H1 (cell line): ENCODE data around the gene SH3BP2. TPM values are rescaled to one million over a fixed set of nuclear protein-coding genes. Genes with fewer than 3 reads are reported as not detected.

Source experiments
- CTCF ChIA-PET: fragments of 300-600 bp; sonication (Branson Sonifier 250); formaldehyde crosslinking; loops from one replicate; lab custom pipeline; 2021; ENCODE audit not compliant: partially characterized antibody; lab: Charles Lee
- POLR2A ChIA-PET: fragments of 300-600 bp; sonication (Branson Sonifier 250); formaldehyde crosslinking; loops from one replicate; lab custom pipeline; 2021; ENCODE audit warnings: inconsistent platforms; ENCODE audit not compliant: partially characterized antibody; lab: Charles Lee
- DNase-seq, 2 experiments: peaks; one replicate each; pipeline versions ENCODE4 v3.0.0 to v3.0.0-alpha.2; 2010 to 2022; ENCODE audit warnings: low spot score in 2 of 2, low read depth in 1 of 2, mixed read lengths in 1 of 2
- FAIRE-seq: peaks from 2 replicates; lab custom pipeline; 2011; peaks lifted over from hg19 to GRCh38; lab: Jason Lieb, UNC
- H2AFZ ChIP-seq: 2 replicates; pipeline ENCODE4 v1.8.1; 2012; ENCODE audit warnings: low read length, inconsistent platforms
- H2AK5ac ChIP-seq: 2 replicates; pipeline ENCODE4 v1.6.1; 2013; ENCODE audit warnings: low read depth, low read length
- H2BK120ac ChIP-seq: replicated peaks from 2 replicates; pipeline ENCODE3; 2013; ENCODE audit warnings: low read depth, low read length, inconsistent platforms
- H2BK12ac ChIP-seq: 2 replicates; pipeline ENCODE4 v1.6.1; 2013; ENCODE audit warnings: low read depth, low read length
- H2BK15ac ChIP-seq: 2 replicates; pipeline ENCODE4 v1.6.1; 2013; ENCODE audit warnings: low read length
- H2BK20ac ChIP-seq: 2 replicates; pipeline ENCODE4 v1.6.1; 2013; ENCODE audit warnings: low read length
- H2BK5ac ChIP-seq: 2 replicates; pipeline ENCODE4 v1.6.1; 2013; ENCODE audit warnings: low read depth, low read length
- H3K14ac ChIP-seq: 2 replicates; pipeline ENCODE4 v1.6.1; 2013; ENCODE audit warnings: inconsistent platforms; ENCODE audit not compliant: insufficient read length
- H3K18ac ChIP-seq: 2 replicates; pipeline ENCODE4 v1.6.1; 2013; ENCODE audit warnings: low read length; ENCODE audit errors: extremely low read depth
- H3K23ac ChIP-seq: 2 replicates; pipeline ENCODE4 v1.6.1; 2013; ENCODE audit warnings: inconsistent platforms; ENCODE audit not compliant: insufficient read length
- H3K23me2 ChIP-seq: 2 replicates; pipeline ENCODE4 v1.6.1; 2013; ENCODE audit warnings: low read depth, low read length
- H3K27ac ChIP-seq: 2 replicates; pipeline ENCODE4 v1.6.1; 2011; ENCODE audit warnings: low read depth, low read length, inconsistent platforms
- H3K27me3 ChIP-seq, 4 experiments: replicated peaks in 1 of 4; 1 replicate in 1 of 4; 2 replicates in 3 of 4; pipeline versions ENCODE4 v1.6.1 to v1.8.1; 2011 to 2013; ENCODE audit warnings: low read length in 3 of 4, mild to moderate bottlenecking in 3 of 4, inconsistent platforms in 2 of 4, mixed read lengths in 2 of 4, moderate library complexity in 1 of 4; ENCODE audit not compliant: control insufficient read depth in 3 of 4, insufficient read depth in 3 of 4; ENCODE audit errors: extremely low read depth in 1 of 4
- H3K36me3 ChIP-seq, 4 experiments: 2 replicates each; pipeline versions ENCODE4 v1.6.1 to v1.8.1; 2011 to 2013; ENCODE audit warnings: mild to moderate bottlenecking in 4 of 4, low read length in 3 of 4, moderate library complexity in 2 of 4, control low read depth in 1 of 4, inconsistent platforms in 1 of 4; ENCODE audit not compliant: insufficient read depth in 4 of 4, control insufficient read depth in 2 of 4
- H3K4ac ChIP-seq: replicated peaks from 2 replicates; pipeline ENCODE3; 2013; ENCODE audit warnings: low read length, low read depth, mixed read lengths, inconsistent platforms; ENCODE audit not compliant: insufficient read length
- H3K4me1 ChIP-seq, 4 experiments: replicated peaks in 1 of 4; 1 replicate in 1 of 4; 2 replicates in 3 of 4; pipeline versions ENCODE4 v1.6.1 to v1.8.1; 2011 to 2013; ENCODE audit warnings: low read length in 3 of 4, inconsistent platforms in 2 of 4, mixed read lengths in 1 of 4; ENCODE audit not compliant: insufficient read depth in 4 of 4, control insufficient read depth in 3 of 4
- H3K4me2 ChIP-seq, 2 experiments: 2 replicates each; pipeline versions ENCODE4 v1.6.1 to v1.8.1; 2011 to 2013; ENCODE audit warnings: low read depth in 2 of 2, low read length in 2 of 2, control low read depth in 1 of 2, inconsistent platforms in 1 of 2, mild to moderate bottlenecking in 1 of 2; ENCODE audit not compliant: insufficient read depth in 1 of 2
- H3K4me3 ChIP-seq, 4 experiments: fragments of 200-600, 300-600 bp in 1 of 4; sonication (generic), shearing (Covaris generic), sonication (Bioruptor Twin) in 1 of 4; 2 replicates each; pipeline versions ENCODE4 v1.5.1 to v1.8.1; 2011 to 2016; ENCODE audit warnings: low read length in 4 of 4, low read depth in 3 of 4, control low read depth in 2 of 4, inconsistent platforms in 2 of 4, mild to moderate bottlenecking in 2 of 4, mixed read lengths in 1 of 4, moderate library complexity in 1 of 4; ENCODE audit not compliant: insufficient read depth in 2 of 4; ENCODE audit errors: extremely low read depth in 1 of 4
- H3K56ac ChIP-seq: replicated peaks from 2 replicates; pipeline ENCODE3; 2013; ENCODE audit warnings: low read depth, mild to moderate bottlenecking, mixed read lengths, low read length, inconsistent platforms; ENCODE audit not compliant: insufficient read length
- H3K79me1 ChIP-seq: 2 replicates; pipeline ENCODE4 v1.6.1; 2013; ENCODE audit warnings: low read depth, low read length, control low read depth
- H3K79me2 ChIP-seq, 2 experiments: 2 replicates each; pipeline versions ENCODE4 v1.6.1 to v1.8.1; 2012 to 2013; ENCODE audit warnings: low read length in 2 of 2, mild to moderate bottlenecking in 2 of 2, inconsistent platforms in 1 of 2; ENCODE audit not compliant: insufficient read depth in 2 of 2, control insufficient read depth in 1 of 2
- H3K9ac ChIP-seq, 4 experiments: replicated peaks in 1 of 4; 1 replicate in 1 of 4; 2 replicates in 3 of 4; pipeline versions ENCODE4 v1.6.1 to v1.8.1; 2011 to 2013; ENCODE audit warnings: low read depth in 3 of 4, low read length in 3 of 4, control low read depth in 2 of 4, mild to moderate bottlenecking in 2 of 4, moderate library complexity in 2 of 4, inconsistent platforms in 1 of 4; ENCODE audit errors: extremely low read depth in 1 of 4
- H3K9me3 ChIP-seq, 2 experiments: 2 replicates each; pipeline versions ENCODE4 v1.6.1 to v1.8.1; 2012 to 2013; ENCODE audit warnings: mild to moderate bottlenecking in 2 of 2, moderate library complexity in 2 of 2, control low read depth in 1 of 2, inconsistent platforms in 1 of 2, low read depth in 1 of 2, low read length in 1 of 2, mixed read lengths in 1 of 2; ENCODE audit not compliant: insufficient read depth in 2 of 2
- H4K20me1 ChIP-seq, 2 experiments: replicated peaks in 1 of 2; 2 replicates each; pipeline versions ENCODE3 to v1.8.1; 2011 to 2013; ENCODE audit warnings: inconsistent platforms in 2 of 2, low read length in 2 of 2, mild to moderate bottlenecking in 1 of 2; ENCODE audit not compliant: insufficient read depth in 2 of 2, control insufficient read depth in 1 of 2
- H4K5ac ChIP-seq: 2 replicates; pipeline ENCODE4 v1.6.1; 2013; ENCODE audit warnings: low read length, low read depth, mixed read lengths, inconsistent platforms; ENCODE audit not compliant: insufficient read length
- H4K8ac ChIP-seq: 2 replicates; pipeline ENCODE4 v1.8.0; 2013; ENCODE audit warnings: mild to moderate bottlenecking, moderate library complexity, low read length, inconsistent platforms; ENCODE audit not compliant: insufficient read depth; ENCODE audit errors: extremely low read depth
- H4K91ac ChIP-seq: replicated peaks from 2 replicates; pipeline ENCODE3; 2013; ENCODE audit warnings: low read length, mixed read lengths, inconsistent platforms; ENCODE audit not compliant: insufficient read length
- BACH1 ChIP-seq: IDR thresholded peaks from 2 replicates; pipeline ENCODE4 v1.6.1; 2012; ENCODE audit warnings: low read length, improper control_type of control experiment
- CHD1 ChIP-seq: IDR thresholded peaks from 2 replicates; pipeline ENCODE4 v1.6.1; 2012; ENCODE audit warnings: low read depth, low read length, improper control_type of control experiment
- TAF1 ChIP-seq: IDR thresholded peaks from 2 replicates; pipeline ENCODE4 v1.6.1; 2011; ENCODE audit warnings: mild to moderate bottlenecking, low read depth, low read length
- WGBS, 2 experiments: shearing (Covaris generic) in 1 of 2; methylation state at CpG; one replicate each; pipeline versions ENCODE4 v1.1.6 to v1.1.7; 2013 to 2015; ENCODE audit warnings: low lambda C conversion rate in 2 of 2, mixed read lengths in 2 of 2, inconsistent platforms in 1 of 2, low coverage in 1 of 2, missing lambda C conversion rate in 1 of 2; ENCODE audit not compliant: insufficient replicate concordance in 2 of 2, insufficient coverage in 1 of 2, insufficient read length in 1 of 2; ENCODE audit errors: extremely low coverage in 1 of 2, missing lambda C conversion rate in 1 of 2; 5-methylcytosine and 5-hydroxymethylcytosine counted together
- polyA plus RNA-seq, 7 experiments: library from polyadenylated mRNA; depleted of rRNA in 3 of 7; stranded (reverse) in 5 of 7; unstranded in 2 of 7; fragments of >200 nt in 5 of 7; fragments of 200-250 nt in 2 of 7; gene quantifications; 1 replicate in 5 of 7; 2 replicates in 1 of 7; 4 replicates in 1 of 7; pipeline versions ENCODE4 v1.2.1 to v1.2.3, GENCODE V29; 2011 to 2013; ENCODE audit warnings: missing spikeins in 2 of 7, mixed read lengths in 2 of 7
- total RNA-seq: library from RNA; stranded (reverse); fragmentation: NEBNext Ultra II Directional; extraction: Animal tissue kit (Norgen Biotek cat#: 25700); gene quantifications from 2 replicates; pipeline ENCODE4 v1.2.1, GENCODE V29; 2021

SH3BP2 gene
- total and polyA plus RNA-seq, 2 of the 8 experiments (the other 6 are each of a cell fraction or from before 2014, with no cell fraction given) = 27.4 to 31.4 TPM

DNA sequence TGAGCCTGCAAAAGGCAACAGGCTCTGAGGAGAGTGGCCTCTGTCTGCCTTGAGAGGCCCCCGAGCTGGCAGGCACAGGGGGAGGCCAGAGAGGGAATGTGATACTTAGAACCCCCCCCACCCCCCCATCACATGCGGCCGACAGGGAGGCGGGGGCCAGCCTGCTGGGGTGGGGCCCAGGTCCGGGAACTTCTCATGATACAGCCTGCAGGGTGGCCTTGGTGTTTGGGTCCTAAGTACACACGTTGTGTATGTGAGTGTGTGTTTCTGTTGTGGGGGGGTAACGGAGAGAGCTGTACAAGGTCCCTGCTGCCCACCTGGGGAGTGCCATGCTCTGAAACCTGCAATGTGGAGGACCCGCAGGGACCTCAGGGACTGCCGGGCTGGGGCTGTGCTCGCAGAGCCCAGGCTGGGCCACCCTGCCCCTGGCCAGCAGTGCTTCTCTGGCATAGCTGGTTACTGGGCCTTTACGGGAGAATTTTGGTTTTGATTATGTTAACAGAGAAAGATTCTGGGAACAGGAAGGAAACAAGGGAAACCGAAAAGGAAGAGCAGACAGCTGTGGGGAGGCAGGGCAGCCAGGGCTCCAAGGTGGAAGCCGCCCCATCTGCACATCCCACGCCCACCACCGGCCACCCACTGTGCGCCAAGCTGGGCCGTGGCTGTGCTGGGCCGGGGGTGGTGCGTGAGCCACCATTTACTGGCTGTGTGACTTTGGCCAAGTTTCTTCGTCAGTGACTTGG is 19.9 kb downstream of the SH3BP2 start:
- Histone ChIP-seq H3K36me3 (no peaks in the 10 kb centered on the region), H2BK120ac (no peak overlapping the region), H4K20me1 (peaks cover 0 to 2% of the 10 kb centered on the region in 2 experiments), H3K18ac (peak overlapping the region; percentile 60; the same call in 1 of the 2 replicates), H3K23me2 (peaks cover 2% of the 10 kb centered on the region; the same call in 1 of the 2 replicates), H2BK15ac (peak overlapping the region; percentile 51; the same call in 1 of the 2 replicates), H2BK20ac (no peak overlapping the region), H3K9ac (no peak overlapping the region), H4K91ac (peak overlapping the region; percentile 54), H3K79me1 (0 out of 2 replicates have a peak, but pooled peaks cover 3% of the 10 kb centered on the region)
- WGBS, 2 experiments = 86% methylated on average over 14 of the region's 20 CpGs; no CpG with 5 or more reads in 1 of the 2 experiments
- TF ChIP-seq TAF1 (no peak), BACH1 (no peak), CHD1 (no peak)
- TF ChIP-seq, all 59 proteins: peak for 0
- H4K8ac ChIP-seq = peak overlapping the region; percentile 71
- no peak overlapping the region for H4K5ac ChIP-seq
- H3K4ac ChIP-seq = no peak overlapping the region
- H2AFZ ChIP-seq = no peak overlapping the region
- H2BK12ac ChIP-seq = 0 out of 2 replicates have a peak overlapping the region, but pooled peaks have one; percentile 10
- FAIRE-seq = no peak
- no peak overlapping the region for H3K4me3 ChIP-seq
- H3K9me3 ChIP-seq = no peaks in the 10 kb centered on the region
- no peak overlapping the region; the same call in 1 of the 2 replicates for H2AK5ac ChIP-seq
- peaks cover 0 to 7% (median 0%) of the 10 kb centered on the region in 4 experiments; a peak in 2 of 7 replicates for H3K27me3 ChIP-seq
- DNase-seq = no peak
- ChIA-PET POLR2A (interaction anchor here (1.0 to 5.1 kb wide), 5 partner anchors 9 to 49 kb away, joined by 4 to 48 read pairs (median 5); partner anchors contain the start of gene SH3BP2), CTCF (interaction anchor here (0.8 kb wide), 1 partner anchor 49 kb away, joined by 3 read pairs; no protein-coding TSS in a partner anchor)
- H3K79me2 ChIP-seq = no peaks in the 10 kb centered on the region
- H3K4me1 ChIP-seq = peaks cover 0 to 23% (median 14%) of the 10 kb centered on the region in 4 experiments; a peak in 6 of 7 replicates
- no peak overlapping the region for H3K56ac ChIP-seq
- no peak overlapping the region for H3K23ac ChIP-seq
- H3K4me2 ChIP-seq = no peak overlapping the region
- H3K27ac ChIP-seq = no peak overlapping the region
- no peak overlapping the region for H3K14ac ChIP-seq
- 0 out of 2 replicates have a peak overlapping the region, but pooled peaks have one; percentile 58 for H2BK5ac ChIP-seq
